ENCODE results near the gene RIPPLY3. TPM values are rescaled to one million over a fixed set of nuclear protein-coding genes. Genes with fewer than 3 reads are reported as not detected.

The RIPPLY3 gene, protein sequence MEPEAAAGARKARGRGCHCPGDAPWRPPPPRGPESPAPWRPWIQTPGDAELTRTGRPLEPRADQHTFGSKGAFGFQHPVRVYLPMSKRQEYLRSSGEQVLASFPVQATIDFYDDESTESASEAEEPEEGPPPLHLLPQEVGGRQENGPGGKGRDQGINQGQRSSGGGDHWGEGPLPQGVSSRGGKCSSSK
- under 1 TPM in 1 of 2 donors, not detected in 1; 0.39 TPM for total RNA-seq
- polyA plus RNA-seq (ENCODE audit: insufficient read length in 2 of 2) = under 1 TPM; 0.44 to 0.68 TPM
- long read RNA-seq, donor 1 = 0 reads
- long read RNA-seq, donor 2, partial matches to known transcripts = 0 of 2 reads
- long read RNA-seq, donor 2, other reads (novel, unspliced or antisense) = 0 of 2 reads
- long read RNA-seq, donor 3, partial matches to known transcripts = 0 of 1 reads
- long read RNA-seq, donor 3, other reads (novel, unspliced or antisense) = 0 of 1 reads
- long read RNA-seq, donor 4, partial matches to known transcripts = 0 of 1 reads
- long read RNA-seq, donor 4, other reads (novel, unspliced or antisense) = 0 of 1 reads

DNA sequence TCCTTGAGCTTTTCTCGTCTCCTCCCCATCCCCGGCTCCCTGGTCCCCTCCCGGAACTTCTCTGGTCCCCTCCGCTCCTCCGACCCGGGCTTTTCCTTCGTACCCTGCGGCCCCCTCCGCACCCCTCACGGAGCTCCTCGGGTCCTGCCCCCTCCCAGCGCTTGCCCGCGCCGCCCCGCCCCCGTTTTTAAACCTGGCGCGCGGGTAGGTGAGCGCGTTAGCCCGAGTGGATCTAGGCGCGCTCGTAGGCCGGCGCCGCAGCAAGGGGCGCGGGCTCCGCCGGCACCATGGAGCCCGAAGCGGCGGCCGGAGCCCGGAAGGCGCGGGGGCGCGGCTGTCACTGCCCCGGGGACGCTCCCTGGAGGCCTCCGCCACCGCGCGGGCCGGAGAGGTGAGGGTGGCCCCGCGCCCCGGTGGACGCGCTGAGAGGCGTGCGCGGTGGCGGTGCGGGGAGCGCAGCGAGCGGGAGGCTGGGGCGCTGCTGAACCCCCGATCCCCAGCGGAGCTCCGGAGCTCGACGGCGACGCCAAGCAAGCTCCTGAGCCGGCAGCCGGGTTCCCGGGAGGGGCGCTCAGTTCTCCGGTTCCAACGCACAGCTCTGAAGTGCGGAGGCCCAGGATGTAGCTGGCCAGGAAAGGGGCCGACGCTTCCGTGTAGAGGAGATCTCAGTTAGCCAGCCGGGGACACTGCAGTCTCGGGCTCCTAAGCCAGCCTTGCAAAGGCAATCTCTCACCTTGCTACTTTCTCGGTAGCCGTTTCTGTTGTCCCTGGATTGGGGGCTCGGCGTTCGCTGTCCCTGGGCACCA lies at the start of gene RIPPLY3:
Gene RIPPLY3, plus strand, starts transcription at position 217 of the 806 bp plus-strand sequence. Its CDS starts 71 bp downstream, at position 288.
- Histone ChIP-seq H3K27me3 (ENCODE audit: control insufficient read depth, insufficient read depth, low read length) (peaks cover 42% of the 10 kb centered on the region), H3K9me3 (ENCODE audit: control insufficient read depth, insufficient read depth, low read length) (no peaks in the 10 kb centered on the region), H3K4me1 (ENCODE audit: control insufficient read depth, insufficient read depth, low read length) (peaks cover 24% of the 10 kb centered on the region), H3K4me3 (ENCODE audit: low read depth, low read length) (peak within 1 kb of the TSS; percentile 22), H3K36me3 (ENCODE audit: control insufficient read depth, insufficient read depth, low read length) (no peaks in the 10 kb centered on the region), H3K27ac (ENCODE audit: low read depth, low read length) (no peak within 1 kb of the TSS)
- peak in 2 of 6 donors; percentile 46 to 62 for DNase-seq (ENCODE audit: low read depth in 4 of 6, low spot score in 6 of 6)
- WGBS (ENCODE audit: insufficient coverage) = 1% methylated on average over 87 of the region's 87 CpGs

DNA sequence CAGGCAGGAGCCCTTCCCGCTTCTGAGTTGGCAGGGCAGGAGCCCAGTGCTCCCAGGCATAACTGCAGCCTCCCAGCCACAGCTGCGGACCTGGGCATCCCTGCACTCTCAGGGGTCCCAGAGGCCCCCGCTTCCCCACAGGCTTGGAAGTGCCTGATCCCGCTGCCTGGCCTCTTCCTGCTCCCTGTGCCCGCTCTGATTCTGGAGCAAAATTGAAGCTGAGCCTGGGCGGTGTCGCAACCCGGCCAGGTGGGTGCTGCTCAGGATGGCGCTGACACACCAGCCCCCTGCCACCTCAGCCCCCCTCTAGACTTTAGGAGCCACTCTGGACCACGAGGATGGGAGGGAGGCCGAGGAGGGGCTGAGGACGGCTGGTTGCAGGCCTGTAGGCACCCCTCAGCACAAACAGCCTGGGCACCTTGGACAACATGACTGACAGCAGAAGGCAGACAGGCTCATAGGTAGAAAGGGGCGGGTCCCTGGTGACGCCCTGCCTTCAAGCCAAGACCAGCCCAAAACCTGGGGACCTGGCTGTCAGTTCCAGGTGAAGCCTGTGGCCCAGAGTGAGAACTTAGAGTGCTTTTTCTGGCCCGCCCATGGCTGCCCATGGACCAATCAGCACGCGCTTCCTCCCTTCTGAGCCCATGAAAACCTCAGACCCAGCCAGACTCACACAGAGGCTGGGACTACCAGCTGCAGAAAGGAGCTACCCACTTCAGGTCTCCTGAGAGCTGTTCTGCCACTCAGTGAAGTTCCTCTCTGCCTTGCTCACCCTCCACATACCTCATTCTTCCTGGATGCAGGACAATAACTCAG lies 47.3 kb upstream of the RIPPLY3 start:
- no peaks in the 10 kb centered on the region for H3K27me3 ChIP-seq (ENCODE audit: control insufficient read depth, insufficient read depth, low read length)
- no peak overlapping the region for H3K4me3 ChIP-seq (ENCODE audit: low read depth, low read length)
- peaks cover 26% of the 10 kb centered on the region for H3K36me3 ChIP-seq (ENCODE audit: control insufficient read depth, insufficient read depth, low read length)
- no peaks in the 10 kb centered on the region for H3K9me3 ChIP-seq (ENCODE audit: control insufficient read depth, insufficient read depth, low read length)
- WGBS (ENCODE audit: insufficient coverage) = 90% methylated on average over 16 of the region's 17 CpGs
- peaks cover 3% of the 10 kb centered on the region for H3K4me1 ChIP-seq (ENCODE audit: control insufficient read depth, insufficient read depth, low read length)
- H3K27ac ChIP-seq (ENCODE audit: low read depth, low read length) = no peak overlapping the region
- no peak for DNase-seq (ENCODE audit: low read depth in 4 of 6, low spot score in 6 of 6)

DNA sequence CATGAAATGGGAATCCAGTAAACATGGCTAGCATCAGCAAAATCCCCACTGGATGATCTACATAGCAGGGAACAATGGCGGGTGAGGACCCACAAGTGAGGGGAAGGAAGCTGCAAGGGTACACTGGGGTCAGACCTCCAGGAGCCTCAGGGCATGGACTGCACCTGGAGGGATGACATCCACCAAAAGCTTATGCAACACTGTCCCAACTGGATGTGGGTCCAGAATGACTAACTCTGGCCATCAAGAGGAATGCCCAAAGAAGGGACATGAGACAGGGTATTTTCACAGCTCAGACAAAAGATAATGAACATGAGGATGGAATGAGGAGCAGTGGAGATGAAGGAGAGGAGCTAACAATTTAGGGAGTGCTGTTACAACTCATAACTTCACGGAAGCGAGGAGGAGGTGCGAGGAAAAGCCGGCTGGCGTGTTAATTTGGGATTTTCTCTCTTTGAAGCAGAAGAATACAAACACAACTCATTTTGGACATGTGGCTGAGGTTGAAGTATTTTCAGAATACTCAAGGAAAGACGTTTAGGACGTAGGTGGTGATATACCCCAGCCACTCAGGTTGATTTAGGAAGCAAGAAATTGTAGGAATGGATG lies 45.7 kb upstream of the RIPPLY3 start:
- DNase-seq (ENCODE audit: low read depth in 4 of 6, low spot score in 6 of 6) = no peak
- Histone ChIP-seq H3K27ac (ENCODE audit: low read depth, low read length) (no peak overlapping the region), H3K36me3 (ENCODE audit: control insufficient read depth, insufficient read depth, low read length) (peaks cover 26% of the 10 kb centered on the region), H3K9me3 (ENCODE audit: control insufficient read depth, insufficient read depth, low read length) (no peaks in the 10 kb centered on the region), H3K27me3 (ENCODE audit: control insufficient read depth, insufficient read depth, low read length) (no peaks in the 10 kb centered on the region), H3K4me1 (ENCODE audit: control insufficient read depth, insufficient read depth, low read length) (peaks cover 5% of the 10 kb centered on the region), H3K4me3 (ENCODE audit: low read depth, low read length) (no peak overlapping the region)
- 98% methylated on average over 5 of the region's 8 CpGs for WGBS (ENCODE audit: insufficient coverage)

DNA sequence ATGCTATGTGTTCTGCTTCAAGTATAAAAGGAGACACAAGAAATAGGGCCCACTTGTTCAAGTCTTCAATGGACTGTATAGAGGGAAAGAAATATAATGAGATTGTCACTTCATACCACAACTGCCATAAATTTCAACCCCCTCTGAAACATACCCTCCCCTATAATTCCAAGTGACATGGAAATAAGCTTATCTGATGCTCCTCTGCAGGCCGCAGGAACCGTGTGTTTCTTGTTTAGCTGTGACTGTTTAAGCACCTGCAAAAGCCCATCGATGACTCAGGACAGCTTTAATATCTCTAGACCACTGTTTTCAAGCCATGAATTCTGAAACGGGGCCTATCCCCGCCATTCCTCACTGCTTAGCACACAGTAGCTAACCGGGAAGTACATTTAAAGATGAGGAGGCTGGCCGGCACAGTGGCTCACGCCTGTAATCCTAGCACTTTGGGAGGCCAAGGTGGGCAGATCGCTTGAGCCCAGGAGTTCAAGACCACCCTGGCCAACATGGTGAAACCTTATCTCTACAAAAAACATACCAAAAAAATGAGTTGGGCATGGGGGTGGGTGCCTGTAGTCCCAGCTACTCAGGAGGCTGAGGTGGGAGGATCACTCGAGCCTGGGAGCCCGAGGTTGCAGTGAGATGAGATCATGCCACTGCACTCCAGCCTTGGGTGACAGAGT lies 44.3 kb upstream of the RIPPLY3 start:
- WGBS (ENCODE audit: insufficient coverage) = 85% methylated on average over 7 of the region's 11 CpGs
- no peaks in the 10 kb centered on the region for H3K27me3 ChIP-seq (ENCODE audit: control insufficient read depth, insufficient read depth, low read length)
- no peaks in the 10 kb centered on the region for H3K9me3 ChIP-seq (ENCODE audit: control insufficient read depth, insufficient read depth, low read length)
- no peak overlapping the region for H3K27ac ChIP-seq (ENCODE audit: low read depth, low read length)
- H3K36me3 ChIP-seq (ENCODE audit: control insufficient read depth, insufficient read depth, low read length) = peaks cover 21% of the 10 kb centered on the region
- peak in 1 of 6 donors; percentile 13 for DNase-seq (ENCODE audit: low read depth in 4 of 6, low spot score in 6 of 6)
- H3K4me3 ChIP-seq (ENCODE audit: low read depth, low read length) = no peak overlapping the region
- H3K4me1 ChIP-seq (ENCODE audit: control insufficient read depth, insufficient read depth, low read length) = peaks cover 12% of the 10 kb centered on the region

DNA sequence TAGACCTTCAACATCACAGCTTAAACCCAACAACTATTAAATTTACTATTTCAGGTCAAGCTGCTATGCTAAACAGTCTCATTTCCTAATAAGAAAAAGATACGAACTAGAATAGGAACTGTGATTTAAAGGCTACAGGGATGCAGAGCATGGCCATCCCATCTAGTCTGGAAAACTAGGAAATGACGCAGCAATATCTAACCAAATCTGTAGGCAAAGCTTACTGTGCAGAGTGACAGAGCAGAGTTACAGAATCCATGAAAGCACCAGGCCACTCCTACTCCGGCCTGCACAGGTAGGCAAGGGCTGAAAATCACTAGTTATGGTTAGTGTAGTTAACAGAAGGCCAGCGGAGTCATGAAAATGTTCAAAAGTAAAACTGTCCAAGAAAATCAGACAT lies 42.1 kb upstream of the RIPPLY3 start:
- H3K4me3 ChIP-seq (ENCODE audit: low read depth, low read length) = no peak overlapping the region
- H3K9me3 ChIP-seq (ENCODE audit: control insufficient read depth, insufficient read depth, low read length) = no peaks in the 10 kb centered on the region
- DNase-seq (ENCODE audit: low read depth in 4 of 6, low spot score in 6 of 6) = no peak
- 100% methylated on average over 1 of the region's 4 CpGs for WGBS (ENCODE audit: insufficient coverage)
- H3K4me1 ChIP-seq (ENCODE audit: control insufficient read depth, insufficient read depth, low read length) = peaks cover 12% of the 10 kb centered on the region
- H3K27me3 ChIP-seq (ENCODE audit: control insufficient read depth, insufficient read depth, low read length) = no peaks in the 10 kb centered on the region
- H3K36me3 ChIP-seq (ENCODE audit: control insufficient read depth, insufficient read depth, low read length) = peaks cover 11% of the 10 kb centered on the region
- H3K27ac ChIP-seq (ENCODE audit: low read depth, low read length) = no peak overlapping the region

DNA sequence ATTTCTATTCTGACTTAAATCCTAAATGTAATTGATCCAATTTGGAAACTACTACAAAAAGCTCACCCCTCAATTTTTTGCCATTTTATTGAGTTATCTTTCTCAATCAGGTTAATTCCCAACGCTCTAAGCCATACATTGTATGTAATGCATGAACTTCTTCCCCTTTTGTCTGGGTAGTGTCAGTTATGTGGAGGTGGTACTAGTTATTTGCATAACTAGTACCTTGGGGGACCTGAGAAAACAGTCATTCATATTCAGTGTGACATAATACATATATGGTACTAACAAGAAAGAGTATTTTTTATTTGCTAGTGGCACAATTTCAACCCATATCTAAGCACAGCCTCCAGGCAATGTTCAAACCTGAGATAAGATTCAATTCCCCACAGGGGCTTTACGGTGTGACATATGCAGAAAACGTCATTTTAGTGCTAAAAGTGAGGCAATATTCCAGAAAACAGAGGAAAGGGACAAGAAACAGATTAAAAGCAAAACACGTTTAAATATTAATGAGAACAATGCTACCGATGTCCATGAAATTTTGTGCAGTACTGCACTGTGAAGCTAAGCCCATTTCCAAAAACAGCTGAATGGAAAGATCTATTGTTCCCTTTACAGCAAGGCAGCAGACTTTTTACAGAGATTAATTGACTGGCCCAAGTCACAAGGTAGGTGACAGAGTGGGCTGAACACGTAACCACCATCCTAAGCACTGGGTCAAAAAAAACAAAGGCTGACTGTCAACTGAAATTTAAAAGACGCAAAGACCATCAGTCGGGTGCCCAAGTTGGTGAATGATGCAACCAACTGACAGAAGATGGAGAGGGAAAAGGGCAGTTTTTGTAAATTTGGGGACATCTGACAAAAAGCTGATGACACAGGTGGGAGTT lies 41.4 kb upstream of the RIPPLY3 start:
- H3K27me3 ChIP-seq (ENCODE audit: control insufficient read depth, insufficient read depth, low read length) = no peaks in the 10 kb centered on the region
- no peak overlapping the region for H3K27ac ChIP-seq (ENCODE audit: low read depth, low read length)
- no peaks in the 10 kb centered on the region for H3K9me3 ChIP-seq (ENCODE audit: control insufficient read depth, insufficient read depth, low read length)
- peaks cover 12% of the 10 kb centered on the region for H3K4me1 ChIP-seq (ENCODE audit: control insufficient read depth, insufficient read depth, low read length)
- no peak overlapping the region for H3K4me3 ChIP-seq (ENCODE audit: low read depth, low read length)
- peaks cover 10% of the 10 kb centered on the region for H3K36me3 ChIP-seq (ENCODE audit: control insufficient read depth, insufficient read depth, low read length)
- 69% methylated on average over 5 of the region's 8 CpGs for WGBS (ENCODE audit: insufficient coverage)
- DNase-seq (ENCODE audit: low read depth in 4 of 6, low spot score in 6 of 6) = no peak

DNA sequence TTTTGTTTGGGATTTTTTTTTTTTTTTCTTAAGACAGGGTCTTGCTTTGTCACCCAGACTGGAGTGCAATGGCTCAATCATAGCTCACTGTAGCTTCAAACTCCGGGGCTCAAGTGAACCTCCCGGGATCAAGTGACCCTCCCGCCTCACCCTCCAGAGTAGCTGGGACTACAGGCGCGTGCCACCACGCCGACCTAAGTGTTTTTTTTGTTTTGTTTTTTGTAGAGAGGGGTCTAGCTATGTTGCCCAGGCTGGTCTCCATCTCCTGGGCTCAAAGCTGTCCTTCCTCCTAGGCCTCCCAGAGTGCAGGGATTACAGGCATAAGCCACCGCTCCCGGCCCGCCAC lies 40.8 kb upstream of the RIPPLY3 start:
- peak overlapping the region; percentile 38 for H3K4me3 ChIP-seq (ENCODE audit: low read depth, low read length)
- 26% methylated on average over 4 of the region's 10 CpGs for WGBS (ENCODE audit: insufficient coverage)
- no peaks in the 10 kb centered on the region for H3K27me3 ChIP-seq (ENCODE audit: control insufficient read depth, insufficient read depth, low read length)
- H3K4me1 ChIP-seq (ENCODE audit: control insufficient read depth, insufficient read depth, low read length) = peaks cover 12% of the 10 kb centered on the region
- H3K36me3 ChIP-seq (ENCODE audit: control insufficient read depth, insufficient read depth, low read length) = peaks cover 11% of the 10 kb centered on the region
- no peaks in the 10 kb centered on the region for H3K9me3 ChIP-seq (ENCODE audit: control insufficient read depth, insufficient read depth, low read length)
- no peak overlapping the region for H3K27ac ChIP-seq (ENCODE audit: low read depth, low read length)
- DNase-seq (ENCODE audit: low read depth in 4 of 6, low spot score in 6 of 6) = no peak

Measured in spinal cord (tissue), 10 donors.